Measurements from ENCODE around the gene CD79B.
"Not testable (repeated sequence)": the region's sequence is repeated elsewhere in the genome, so short reads cannot be mapped to it uniquely, and the experiment has no call there.

DNA sequence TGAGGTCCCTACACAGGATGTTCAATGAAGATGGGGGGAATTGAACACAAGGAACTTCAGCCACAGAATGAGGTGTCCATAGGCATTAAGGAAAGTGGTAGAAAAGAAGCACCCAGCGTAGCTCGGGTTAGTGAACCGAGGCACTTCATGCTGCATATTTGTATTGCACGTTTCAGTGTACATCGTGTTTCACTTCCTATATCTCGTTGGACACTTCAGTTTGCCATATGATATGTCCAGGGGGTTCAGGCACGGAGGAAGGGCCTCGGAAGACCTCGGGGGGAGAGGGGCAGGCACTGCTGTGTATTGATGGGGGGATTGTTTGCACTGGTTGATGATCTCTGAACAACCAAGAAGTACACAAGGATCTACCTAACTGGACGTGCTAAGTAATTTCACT, 16.4 kb downstream of the CD79B start:
- TF ChIP-seq, protein P1, sequence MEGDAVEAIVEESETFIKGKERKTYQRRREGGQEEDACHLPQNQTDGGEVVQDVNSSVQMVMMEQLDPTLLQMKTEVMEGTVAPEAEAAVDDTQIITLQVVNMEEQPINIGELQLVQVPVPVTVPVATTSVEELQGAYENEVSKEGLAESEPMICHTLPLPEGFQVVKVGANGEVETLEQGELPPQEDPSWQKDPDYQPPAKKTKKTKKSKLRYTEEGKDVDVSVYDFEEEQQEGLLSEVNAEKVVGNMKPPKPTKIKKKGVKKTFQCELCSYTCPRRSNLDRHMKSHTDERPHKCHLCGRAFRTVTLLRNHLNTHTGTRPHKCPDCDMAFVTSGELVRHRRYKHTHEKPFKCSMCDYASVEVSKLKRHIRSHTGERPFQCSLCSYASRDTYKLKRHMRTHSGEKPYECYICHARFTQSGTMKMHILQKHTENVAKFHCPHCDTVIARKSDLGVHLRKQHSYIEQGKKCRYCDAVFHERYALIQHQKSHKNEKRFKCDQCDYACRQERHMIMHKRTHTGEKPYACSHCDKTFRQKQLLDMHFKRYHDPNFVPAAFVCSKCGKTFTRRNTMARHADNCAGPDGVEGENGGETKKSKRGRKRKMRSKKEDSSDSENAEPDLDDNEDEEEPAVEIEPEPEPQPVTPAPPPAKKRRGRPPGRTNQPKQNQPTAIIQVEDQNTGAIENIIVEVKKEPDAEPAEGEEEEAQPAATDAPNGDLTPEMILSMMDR (IDR thresholded peaks at IDR 0.05) = not testable (repeated sequence)
- TF ChIP-seq YY1 (IDR thresholded peaks at IDR 0.05; ENCODE audit: low read depth); EP300 (IDR thresholded peaks at IDR 0.05; ENCODE audit: borderline replicate concordance in 1 of 2, low read depth in 1 of 2, low read length in 1 of 2); RFX5 (IDR thresholded peaks at IDR 0.05; ENCODE audit: low read length); POLR2AphosphoS5 (IDR thresholded peaks at IDR 0.05; ENCODE audit: low read depth, low read length); RAD21 (IDR thresholded peaks at IDR 0.05; ENCODE audit: low read length): not testable (repeated sequence)
- TF ChIP-seq, protein P2, sequence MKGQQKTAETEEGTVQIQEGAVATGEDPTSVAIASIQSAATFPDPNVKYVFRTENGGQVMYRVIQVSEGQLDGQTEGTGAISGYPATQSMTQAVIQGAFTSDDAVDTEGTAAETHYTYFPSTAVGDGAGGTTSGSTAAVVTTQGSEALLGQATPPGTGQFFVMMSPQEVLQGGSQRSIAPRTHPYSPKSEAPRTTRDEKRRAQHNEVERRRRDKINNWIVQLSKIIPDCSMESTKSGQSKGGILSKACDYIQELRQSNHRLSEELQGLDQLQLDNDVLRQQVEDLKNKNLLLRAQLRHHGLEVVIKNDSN (IDR thresholded peaks at IDR 0.05; ENCODE audit: borderline replicate concordance, low read depth) = not testable (repeated sequence)
